GM12875 (cell line): Measurements from ENCODE around the gene KANK3.

ENCODE experiments used
- H3K4me3 ChIP-seq: one replicate; pipeline ENCODE4 v1.5.1; 2011; ENCODE audit warnings: low read depth, low read length, control low read depth
- CTCF ChIP-seq: IDR thresholded peaks from 2 replicates; pipeline ENCODE4 v1.5.1; 2011; ENCODE audit warnings: low read depth, mild to moderate bottlenecking, control low read depth, inconsistent platforms, low read length, moderate library complexity, borderline replicate concordance; ENCODE audit not compliant: insufficient read depth

The KANK3 gene

GRCh38 chr19:8311461-8312260 is 31.4 kb downstream of the KANK3 start:
- no peak for TF ChIP-seq CTCF
- H3K4me3 ChIP-seq: no peak overlapping the region

- H3K4me3 ChIP-seq: no peak overlapping the region
- no peak for TF ChIP-seq CTCF
These were observed 32.6 kb downstream of the KANK3 start for GRCh38 chr19:8310342-8311055.

GRCh38 chr19:8308891-8309291 is 34.2 kb downstream of the KANK3 start:
- H3K4me3 ChIP-seq: no peak overlapping the region

GRCh38 chr19:8307965-8308866 is 34.8 kb downstream of the KANK3 start, which contains the start of gene CD320:
TSS of gene CD320 (minus strand) at chr19:8308358. CDS start at chr19:8308290, 68 bp downstream.
- TF ChIP-seq CTCF: no peak
- H3K4me3 ChIP-seq: peak within 1 kb of the TSS; percentile 74

More at GRCh38 chr19:8308891-8309291, 34.2 kb downstream of the KANK3 start:
- TF ChIP-seq CTCF: no peak

GRCh38 chr19:8307400-8307964 is 35.6 kb downstream of the KANK3 start:
- H3K4me3 ChIP-seq: peak overlapping the region; percentile 74
- TF ChIP-seq CTCF: no peak

- TF ChIP-seq CTCF: no peak
- H3K4me3 ChIP-seq: peak overlapping the region; percentile 74
These were observed 36.6 kb downstream of the KANK3 start for GRCh38 chr19:8306235-8307054.
